ENCODE measurements around the gene NHS.

The NHS gene

DNA sequence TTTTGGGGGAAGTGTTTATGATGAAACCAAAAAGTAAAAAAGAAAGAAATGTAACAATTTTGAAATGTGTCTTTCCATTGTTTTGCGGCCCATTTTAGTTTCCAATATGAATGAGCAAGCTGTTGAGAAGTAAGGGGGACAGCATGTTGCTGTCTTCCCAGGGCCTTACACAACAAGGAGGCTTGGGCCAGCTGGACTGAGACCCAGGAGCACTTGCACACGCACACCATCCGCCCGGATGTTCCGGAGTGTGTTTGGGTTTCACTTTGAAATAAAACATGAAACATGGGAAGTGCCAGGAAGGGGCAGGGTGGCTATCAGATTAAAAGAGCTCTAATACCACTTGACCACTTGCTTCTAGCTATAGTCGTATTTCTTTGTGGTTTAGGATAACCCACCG is 144.4 kb downstream of the NHS start:
- peak overlapping the region; percentile 28 for H3K9ac ChIP-seq (ENCODE audit: low read length)
- H3K4me2 ChIP-seq (ENCODE audit: low read length, poor library complexity, severe bottlenecking): no peak overlapping the region

DNA sequence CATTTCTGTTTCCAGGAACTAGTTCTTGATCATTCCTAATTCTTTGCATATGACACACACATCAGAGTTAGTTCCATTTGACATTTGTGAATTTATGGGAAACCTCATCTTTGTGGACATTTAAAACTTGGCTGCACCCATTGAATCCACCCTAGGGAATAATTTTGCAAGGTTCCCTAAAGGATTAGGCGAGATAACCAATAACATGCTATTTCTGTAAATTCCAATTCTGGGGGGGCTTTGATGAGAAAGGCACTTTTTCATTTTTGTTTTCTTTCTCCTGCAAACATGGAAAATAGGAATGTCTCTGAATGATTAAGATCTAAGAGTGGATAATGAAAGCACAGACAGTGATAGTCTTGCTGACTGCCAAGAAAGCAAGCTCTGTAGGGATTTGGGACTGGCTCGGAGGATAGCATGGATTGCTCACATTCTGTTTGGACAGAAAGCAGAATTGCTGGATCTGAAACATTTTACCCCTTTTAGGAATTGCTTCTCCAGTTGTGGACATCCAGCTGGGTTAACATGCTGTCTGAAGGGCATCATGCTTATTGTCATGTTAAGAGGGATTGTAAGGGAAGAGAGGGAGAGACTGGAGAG is 145.1 kb downstream of the NHS start:
- Histone ChIP-seq H3K14ac (ENCODE audit: low read length in 2 of 2) (no peak overlapping the region), H4K91ac (ENCODE audit: low read length) (no peak overlapping the region), H3K9me3 (ENCODE audit: control insufficient read depth, low read length) (no peaks in the 10 kb centered on the region), H2BK120ac (ENCODE audit: low read depth, low read length) (no peak overlapping the region), H2BK5ac (ENCODE audit: low read depth, low read length, poor library complexity, severe bottlenecking) (no peak overlapping the region), H3K79me1 (replicated peaks; ENCODE audit: low read length, poor library complexity, severe bottlenecking) (peaks cover 17% of the 10 kb centered on the region), H3K27me3 (ENCODE audit: control insufficient read depth in 1 of 2, insufficient read depth in 1 of 2, low read length in 2 of 2) (no peaks in the 10 kb centered on the region), H3K18ac (ENCODE audit: low read depth in 1 of 2, low read length in 2 of 2) (no peak overlapping the region), H2AFZ (ENCODE audit: low read depth, low read length) (no peak overlapping the region), H2BK12ac (ENCODE audit: low read length in 2 of 2) (no peak overlapping the region), H3K4me2 (ENCODE audit: low read length, poor library complexity, severe bottlenecking) (no peak overlapping the region), H2BK15ac (ENCODE audit: low read depth, poor library complexity, severe bottlenecking) (no peak overlapping the region), H2AK5ac (ENCODE audit: low read length, severe bottlenecking) (no peak overlapping the region), H3K27ac (ENCODE audit: low read length, poor library complexity, severe bottlenecking) (no peak overlapping the region), H3K4me1 (ENCODE audit: control insufficient read depth, insufficient read depth, low read depth, low read length) (peaks cover 7% of the 10 kb centered on the region), H3K36me3 (ENCODE audit: control insufficient read depth in 1 of 2, insufficient read depth in 2 of 2, low read depth in 1 of 2, low read length in 2 of 2) (peaks cover 0 to 5% of the 10 kb centered on the region in 2 experiments), H4K8ac (ENCODE audit: low read length) (no peak overlapping the region), H3K9ac (ENCODE audit: low read length) (no peak overlapping the region), H3K4ac (ENCODE audit: low read depth in 1 of 2, low read length in 2 of 2) (no peak overlapping the region), H3K4me3 (ENCODE audit: insufficient read depth in 1 of 2, low read depth in 1 of 2, low read length in 2 of 2) (peak overlapping the region in 1 of 2 experiments; percentile 66), H3K23ac (ENCODE audit: low read length in 2 of 2) (no peak overlapping the region)
- DNase-seq: no peak
- WGBS: 76% methylated on average over 1 of the region's 2 CpGs

More for the DNA sequence above, 144.4 kb downstream of the NHS start:
- Histone ChIP-seq H3K36me3 (ENCODE audit: control insufficient read depth in 1 of 2, insufficient read depth in 2 of 2, low read depth in 1 of 2, low read length in 2 of 2) (peaks cover 0 to 5% of the 10 kb centered on the region in 2 experiments), H2BK120ac (ENCODE audit: low read depth, low read length) (no peak overlapping the region), H3K27me3 (ENCODE audit: control insufficient read depth in 1 of 2, insufficient read depth in 1 of 2, low read length in 2 of 2) (no peaks in the 10 kb centered on the region), H2BK15ac (ENCODE audit: low read depth, poor library complexity, severe bottlenecking) (no peak overlapping the region), H2AK5ac (ENCODE audit: low read length, severe bottlenecking) (no peak overlapping the region), H3K23ac (ENCODE audit: low read length in 2 of 2) (no peak overlapping the region), H3K9me3 (ENCODE audit: control insufficient read depth, low read length) (no peaks in the 10 kb centered on the region), H3K14ac (ENCODE audit: low read length in 2 of 2) (no peak overlapping the region), H3K4me3 (ENCODE audit: insufficient read depth in 1 of 2, low read depth in 1 of 2, low read length in 2 of 2) (peak overlapping the region in 1 of 2 experiments; percentile 66), H4K91ac (ENCODE audit: low read length) (no peak overlapping the region), H2BK12ac (ENCODE audit: low read length in 2 of 2) (no peak overlapping the region), H3K4me1 (ENCODE audit: control insufficient read depth, insufficient read depth, low read depth, low read length) (peaks cover 7% of the 10 kb centered on the region), H2AFZ (ENCODE audit: low read depth, low read length) (no peak overlapping the region), H3K27ac (ENCODE audit: low read length, poor library complexity, severe bottlenecking) (no peak overlapping the region), H4K8ac (ENCODE audit: low read length) (no peak overlapping the region), H3K79me1 (replicated peaks; ENCODE audit: low read length, poor library complexity, severe bottlenecking) (peaks cover 19% of the 10 kb centered on the region), H3K4ac (ENCODE audit: low read depth in 1 of 2, low read length in 2 of 2) (no peak overlapping the region), H3K18ac (ENCODE audit: low read depth in 1 of 2, low read length in 2 of 2) (no peak overlapping the region), H2BK5ac (ENCODE audit: low read depth, low read length, poor library complexity, severe bottlenecking) (no peak overlapping the region)
- WGBS: 87% methylated on average over 5 of the region's 7 CpGs
- DNase-seq: no peak

DNA sequence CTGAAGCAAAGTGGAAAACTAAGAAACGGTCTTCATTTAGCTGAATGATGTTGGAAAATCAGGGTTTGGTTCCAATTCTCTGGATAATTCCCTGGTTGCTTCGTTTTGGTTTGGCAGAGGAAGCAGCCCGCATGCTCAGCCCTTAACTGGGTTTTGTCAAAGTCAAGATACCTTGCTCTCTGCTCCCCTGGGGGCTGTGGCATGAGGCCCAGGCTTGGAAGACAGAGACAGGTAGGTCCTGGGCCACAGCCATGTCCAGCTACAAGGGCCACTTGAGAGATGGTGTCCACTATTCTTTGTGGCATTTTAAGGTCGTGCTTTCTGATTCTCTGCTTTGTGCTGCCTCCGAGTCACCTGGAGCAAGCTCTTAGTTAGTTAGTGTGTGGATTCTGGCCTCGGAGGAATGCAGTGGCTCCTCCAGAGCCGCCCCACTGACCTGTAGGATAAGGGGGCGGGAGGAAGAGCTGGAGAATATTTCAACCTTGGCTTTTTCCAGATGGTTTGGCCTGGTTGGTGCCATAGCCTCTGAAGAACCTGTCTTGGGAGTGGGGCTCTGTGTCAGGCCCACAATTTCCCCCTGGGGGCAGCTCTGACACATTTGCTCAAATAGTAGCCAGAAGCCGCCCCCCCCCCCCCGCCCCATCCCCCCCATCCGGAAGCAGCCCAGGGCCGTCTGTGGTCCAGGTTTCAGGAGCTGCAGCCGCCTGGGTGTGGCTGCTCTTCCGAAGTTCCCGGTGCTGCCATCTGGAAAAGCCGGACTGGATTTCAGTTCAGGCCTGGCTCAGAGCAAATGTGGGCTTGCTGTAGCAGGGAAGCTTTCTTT is 147.1 kb downstream of the NHS start:
- H3K9ac ChIP-seq (ENCODE audit: low read length): no peak overlapping the region
- no peak overlapping the region for H3K14ac ChIP-seq (ENCODE audit: low read length in 2 of 2)
- no peak overlapping the region for H2BK5ac ChIP-seq (ENCODE audit: low read depth, low read length, poor library complexity, severe bottlenecking)
- no peak overlapping the region for H3K27ac ChIP-seq (ENCODE audit: low read length, poor library complexity, severe bottlenecking)
- no peak overlapping the region for H4K8ac ChIP-seq (ENCODE audit: low read length)
- no peaks in the 10 kb centered on the region for H3K9me3 ChIP-seq (ENCODE audit: control insufficient read depth, low read length)
- H2BK15ac ChIP-seq (ENCODE audit: low read depth, poor library complexity, severe bottlenecking): no peak overlapping the region
- H3K4me2 ChIP-seq (ENCODE audit: low read length, poor library complexity, severe bottlenecking): no peak overlapping the region
- H3K4me1 ChIP-seq (ENCODE audit: control insufficient read depth, insufficient read depth, low read depth, low read length): peaks cover 10% of the 10 kb centered on the region
- H3K18ac ChIP-seq (ENCODE audit: low read depth in 1 of 2, low read length in 2 of 2): no peak overlapping the region
- 45% methylated on average over 5 of the region's 16 CpGs for WGBS
- no peak overlapping the region for H2BK120ac ChIP-seq (ENCODE audit: low read depth, low read length)
- DNase-seq: no peak
- H2AFZ ChIP-seq (ENCODE audit: low read depth, low read length): no peak overlapping the region
- no peak overlapping the region for H2AK5ac ChIP-seq (ENCODE audit: low read length, severe bottlenecking)
- peaks cover 17% of the 10 kb centered on the region for H3K79me1 ChIP-seq (replicated peaks; ENCODE audit: low read length, poor library complexity, severe bottlenecking)
- no peaks in the 10 kb centered on the region for H3K27me3 ChIP-seq (ENCODE audit: control insufficient read depth in 1 of 2, insufficient read depth in 1 of 2, low read length in 2 of 2)
- no peak overlapping the region for H3K4ac ChIP-seq (ENCODE audit: low read depth in 1 of 2, low read length in 2 of 2)
- no peak overlapping the region for H2BK12ac ChIP-seq (ENCODE audit: low read length in 2 of 2)
- peaks cover 0 to 5% of the 10 kb centered on the region in 2 experiments for H3K36me3 ChIP-seq (ENCODE audit: control insufficient read depth in 1 of 2, insufficient read depth in 2 of 2, low read depth in 1 of 2, low read length in 2 of 2)
- no peak overlapping the region for H3K23ac ChIP-seq (ENCODE audit: low read length in 2 of 2)
- no peak overlapping the region for H3K4me3 ChIP-seq (ENCODE audit: insufficient read depth in 1 of 2, low read depth in 1 of 2, low read length in 2 of 2)
- no peak overlapping the region for H4K91ac ChIP-seq (ENCODE audit: low read length)

DNA sequence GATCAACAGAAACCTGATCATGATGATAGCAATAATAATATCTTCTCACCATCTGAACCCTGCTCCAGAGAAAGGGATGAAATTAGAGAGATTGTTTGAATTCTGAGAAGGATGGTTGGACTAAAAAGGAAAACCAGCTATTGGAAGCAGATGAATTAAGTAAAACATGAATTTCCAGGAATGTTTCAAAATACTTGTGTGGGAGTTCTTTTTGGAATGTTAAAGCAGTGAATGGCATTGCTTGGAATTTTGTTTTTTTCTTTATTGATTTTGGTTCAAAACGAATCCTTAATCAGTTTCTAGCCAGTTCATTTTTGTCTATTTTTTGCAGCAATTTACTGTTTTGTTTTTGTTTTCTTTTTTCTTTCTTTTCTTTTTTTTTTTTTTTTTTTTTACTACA is 150.3 kb downstream of the NHS start:
- Histone ChIP-seq H3K4me1 (ENCODE audit: control insufficient read depth, insufficient read depth, low read depth, low read length) (peaks cover 15% of the 10 kb centered on the region), H3K36me3 (ENCODE audit: control insufficient read depth in 1 of 2, insufficient read depth in 2 of 2, low read depth in 1 of 2, low read length in 2 of 2) (no peaks in the 10 kb centered on the region), H3K4ac (ENCODE audit: low read depth in 1 of 2, low read length in 2 of 2) (no peak overlapping the region), H3K27me3 (ENCODE audit: control insufficient read depth in 1 of 2, insufficient read depth in 1 of 2, low read length in 2 of 2) (peaks cover 0 to 10% of the 10 kb centered on the region in 2 experiments), H3K4me2 (ENCODE audit: low read length, poor library complexity, severe bottlenecking) (no peak overlapping the region), H3K27ac (ENCODE audit: low read length, poor library complexity, severe bottlenecking) (no peak overlapping the region), H3K23ac (ENCODE audit: low read length in 2 of 2) (no peak overlapping the region), H2BK15ac (ENCODE audit: low read depth, poor library complexity, severe bottlenecking) (no peak overlapping the region), H2BK5ac (ENCODE audit: low read depth, low read length, poor library complexity, severe bottlenecking) (no peak overlapping the region), H3K14ac (ENCODE audit: low read length in 2 of 2) (no peak overlapping the region), H3K79me1 (replicated peaks; ENCODE audit: low read length, poor library complexity, severe bottlenecking) (peaks cover 11% of the 10 kb centered on the region), H3K4me3 (ENCODE audit: insufficient read depth in 1 of 2, low read depth in 1 of 2, low read length in 2 of 2) (no peak overlapping the region), H4K91ac (ENCODE audit: low read length) (no peak overlapping the region), H2BK12ac (ENCODE audit: low read length in 2 of 2) (no peak overlapping the region), H2AK5ac (ENCODE audit: low read length, severe bottlenecking) (no peak overlapping the region), H3K9me3 (ENCODE audit: control insufficient read depth, low read length) (no peaks in the 10 kb centered on the region), H2AFZ (ENCODE audit: low read depth, low read length) (no peak overlapping the region), H4K8ac (ENCODE audit: low read length) (no peak overlapping the region), H3K9ac (ENCODE audit: low read length) (peak overlapping the region; percentile 67), H3K18ac (ENCODE audit: low read depth in 1 of 2, low read length in 2 of 2) (no peak overlapping the region), H2BK120ac (ENCODE audit: low read depth, low read length) (no peak overlapping the region)
- WGBS: no CpG with 5 or more reads among the region's 1 CpG
- no peak for DNase-seq

Data from mesenchymal stem cell (in vitro differentiated cells and primary cell).